GM12878 (cell line): ENCODE data around the gene CDC14B. TPM values are rescaled to one million over a fixed set of nuclear protein-coding genes. Genes with fewer than 3 reads are reported as not detected.

Source experiments
- ATAC-seq: fragments of 200-7000 bp; cut with Tn5 transposase; 3 replicates; pipeline ENCODE4 v1.9.1; 2020; ENCODE audit warnings: mild to moderate bottlenecking, moderate library complexity
- BruUV-seq: library from RNA; stranded (reverse); fragments of 400-500 nt; replicated peaks from 2 replicates; lab custom pipeline; 2021; lab: Mats Ljungman, UMichigan
- CTCF ChIA-PET: fragments of 300-600 bp; sonication (Branson Sonifier 250); formaldehyde crosslinking; extraction: SDS; loops from one replicate; lab custom pipeline; 2021; ENCODE audit warnings: inconsistent platforms; lab: Yijun Ruan, JAX
- POLR2A ChIA-PET: fragments of 350-600 bp; formaldehyde crosslinking; extraction: SDS; loops from one replicate; lab custom pipeline; 2021; ENCODE audit warnings: inconsistent platforms; lab: Charles Lee
- RAD21 ChIA-PET: fragments of 300-600 bp; sonication (Branson Sonifier 250); formaldehyde crosslinking; loops from one replicate; lab custom pipeline; 2023; ENCODE audit warnings: antibody characterized with exemption; ENCODE audit not compliant: unreplicated experiment; lab: Charles Lee
- SMC1A ChIA-PET: fragments of 300-600 bp; sonication (Branson Sonifier 250); formaldehyde crosslinking; loops from one replicate; lab custom pipeline; 2023; ENCODE audit not compliant: unreplicated experiment, uncharacterized antibody; lab: Charles Lee
- DNase-seq: peaks from one replicate; pipeline ENCODE4 v3.0.0-alpha.2; 2011; ENCODE audit warnings: low read depth, low spot score
- FAIRE-seq: peaks from 3 replicates; lab custom pipeline; 2011; peaks lifted over from hg19 to GRCh38; lab: Jason Lieb, UNC
- H2AFZ ChIP-seq: 2 replicates; pipeline ENCODE4 v1.6.0; 2011; ENCODE audit warnings: low read depth, low read length, control low read depth; ENCODE audit not compliant: control insufficient read depth
- H3K27ac ChIP-seq: 2 replicates; pipeline ENCODE4 v1.5.1; 2011; ENCODE audit warnings: control low read depth; ENCODE audit not compliant: control insufficient read depth, insufficient read depth
- H3K27me3 ChIP-seq, 2 experiments: replicated peaks in 1 of 2; 2 replicates each; pipeline versions ENCODE4 v1.6.0 to v1.6.1; 2011; ENCODE audit warnings: low read length in 1 of 2; ENCODE audit not compliant: control insufficient read depth in 2 of 2, insufficient read depth in 2 of 2
- H3K36me3 ChIP-seq, 2 experiments: 2 replicates each; pipeline ENCODE4 v1.5.1; 2011; ENCODE audit warnings: low read length in 1 of 2; ENCODE audit not compliant: control insufficient read depth in 2 of 2, insufficient read depth in 2 of 2
- H3K4me1 ChIP-seq: 2 replicates; pipeline ENCODE4 v1.6.1; 2011; ENCODE audit warnings: mild to moderate bottlenecking, low read length, moderate library complexity, mixed read lengths; ENCODE audit not compliant: control insufficient read depth, insufficient read depth
- H3K4me2 ChIP-seq: 2 replicates; pipeline ENCODE4 v1.6.0; 2011; ENCODE audit warnings: control low read depth; ENCODE audit not compliant: control insufficient read depth, insufficient read depth
- H3K4me3 ChIP-seq: fragments of 200-600 bp; sonication (generic); 2 replicates; pipeline ENCODE4 v1.5.1; 2016
- H3K79me2 ChIP-seq: 2 replicates; pipeline ENCODE4 v1.6.0; 2011; ENCODE audit warnings: low read length; ENCODE audit not compliant: control insufficient read depth, insufficient read depth
- H3K9ac ChIP-seq: 2 replicates; pipeline ENCODE4 v1.8.0; 2011; ENCODE audit warnings: low read length, control low read depth, mixed read lengths; ENCODE audit not compliant: control insufficient read depth, insufficient read depth
- H3K9me3 ChIP-seq: replicated peaks from 3 replicates; pipeline ENCODE4 v1.5.1; 2011; ENCODE audit warnings: mild to moderate bottlenecking, low read length; ENCODE audit not compliant: control insufficient read depth, insufficient read depth
- H4K20me1 ChIP-seq: 2 replicates; pipeline ENCODE4 v1.6.0; 2011; ENCODE audit not compliant: control insufficient read depth, insufficient read depth
- ATF3 ChIP-seq: IDR thresholded peaks from 2 replicates; pipeline ENCODE4 v1.6.1; 2011; ENCODE audit warnings: low read depth, mild to moderate bottlenecking, low read length, moderate library complexity, borderline replicate concordance; ENCODE audit errors: extremely low read depth
- BMI1 ChIP-seq: fragments of 450-650 bp; IDR thresholded peaks from 2 replicates; pipeline ENCODE4 v1.6.1; 2016; ENCODE audit warnings: mild to moderate bottlenecking, moderate library complexity, borderline replicate concordance
- BRCA1 ChIP-seq: IDR thresholded peaks from 2 replicates; pipeline ENCODE4 v1.6.1; 2011; ENCODE audit warnings: low read depth, low read length, improper control_type of control experiment
- CTCF ChIP-seq, 3 experiments: IDR thresholded peaks in 2 of 3; conservative IDR thresholded peaks in 1 of 3; 2 replicates each; pipeline ENCODE4 v1.5.1; 2011; ENCODE audit warnings: low read depth in 3 of 3, low read length in 3 of 3, mild to moderate bottlenecking in 3 of 3, control low read depth in 2 of 3, moderate library complexity in 2 of 3, inconsistent platforms in 1 of 3, mixed read lengths in 1 of 3; ENCODE audit not compliant: control insufficient read depth in 2 of 3, insufficient read depth in 1 of 3; ENCODE audit errors: extremely low read depth in 1 of 3
- DPF2 ChIP-seq: fragments of 450-650 bp; IDR thresholded peaks from 2 replicates; pipeline ENCODE4 v1.6.1; 2017; ENCODE audit warnings: mild to moderate bottlenecking
- E2F8 ChIP-seq: fragments of 450-650 bp; IDR thresholded peaks from 2 replicates; pipeline ENCODE4 v1.6.1; 2018; ENCODE audit warnings: mild to moderate bottlenecking, low read depth, moderate library complexity; ENCODE audit not compliant: partially characterized antibody
- MLLT1 ChIP-seq: fragments of 450-650 bp; IDR thresholded peaks from 2 replicates; pipeline ENCODE4 v1.6.1; 2016; ENCODE audit warnings: mild to moderate bottlenecking
- MTA3 ChIP-seq: IDR thresholded peaks from 2 replicates; pipeline ENCODE4 v1.6.1; 2012; ENCODE audit warnings: low read length, inconsistent platforms, borderline replicate concordance
- NRF1 ChIP-seq: conservative IDR thresholded peaks from 2 replicates; pipeline ENCODE4 v1.6.1; 2011; ENCODE audit warnings: mild to moderate bottlenecking, low read depth, low read length, improper control_type of control experiment
- PBX3 ChIP-seq: IDR thresholded peaks from 2 replicates; pipeline ENCODE4 v1.6.1; 2011; ENCODE audit warnings: mild to moderate bottlenecking, low read depth, low read length, moderate library complexity; ENCODE audit not compliant: insufficient replicate concordance
- RB1 ChIP-seq: fragments of 450-650 bp; formaldehyde crosslinking; IDR thresholded peaks from 2 replicates; pipeline ENCODE4 v1.6.1; 2017; ENCODE audit warnings: mild to moderate bottlenecking, borderline replicate concordance
- RFX5 ChIP-seq: IDR thresholded peaks from 2 replicates; pipeline ENCODE4 v1.6.1; 2011; ENCODE audit warnings: low read depth, low read length, improper control_type of control experiment
- SMAD1 ChIP-seq: fragments of 450-650 bp; IDR thresholded peaks from 2 replicates; pipeline ENCODE4 v1.6.1; 2018; ENCODE audit warnings: mild to moderate bottlenecking, low read depth; ENCODE audit not compliant: partially characterized antibody
- STAT3 ChIP-seq: IDR thresholded peaks from 2 replicates; pipeline ENCODE4 v1.6.1; 2011; ENCODE audit warnings: low read depth, low read length, improper control_type of control experiment
- TBL1XR1 ChIP-seq: IDR thresholded peaks from 2 replicates; pipeline ENCODE4 v1.6.1; 2012; ENCODE audit warnings: low read depth, low read length, improper control_type of control experiment
- TCF3 ChIP-seq: IDR thresholded peaks from 2 replicates; pipeline ENCODE4 v1.6.1; 2012; ENCODE audit warnings: low read depth, mild to moderate bottlenecking, low read length, borderline replicate concordance; ENCODE audit not compliant: insufficient read depth
- ZNF622 ChIP-seq: fragments of 450-650 bp; IDR thresholded peaks from 2 replicates; pipeline ENCODE4 v1.6.1; 2017; ENCODE audit warnings: mild to moderate bottlenecking, inconsistent platforms
- WGBS: methylation state at CpG from one replicate; pipeline ENCODE4 v1.1.6; 2016; ENCODE audit warnings: low lambda C conversion rate; ENCODE audit not compliant: insufficient replicate concordance, insufficient coverage; ENCODE audit errors: missing lambda C conversion rate; 5-methylcytosine and 5-hydroxymethylcytosine counted together
- in situ Hi-C: fragments of 300-500 bp; cut with MboI; formaldehyde crosslinking; loops from 9 replicates; pipeline ENCODE4 v1.14.3; 2018; ENCODE audit warnings: mixed read lengths
- intact Hi-C: fragments of 100-400 bp; cut with micrococcal nuclease; formaldehyde crosslinking; loops from one replicate; pipeline ENCODE4 v1.14.2; 2022; ENCODE audit not compliant: unreplicated experiment
- polyA plus RNA-seq, 11 experiments: library from polyadenylated mRNA; depleted of rRNA in 4 of 11; unstranded in 6 of 11; stranded (reverse) in 5 of 11; fragments of >200 nt; fragmentation: Nextera tagmentation in 4 of 11; fragmentation: Illumina TruSeq in 1 of 11; extraction: Ambion mirVana in 4 of 11; extraction: Trizol in 1 of 11; gene quantifications; 1 replicate in 1 of 11; 2 replicates in 10 of 11; pipeline versions ENCODE4 v1.2.1 to v1.2.3, GENCODE V29; 2011 to 2016; ENCODE audit warnings: inconsistent platforms in 2 of 11, missing spikeins in 2 of 11, low read depth in 1 of 11
- total RNA-seq, 4 experiments: library from RNA; depleted of rRNA in 3 of 4; stranded (reverse); fragments of >200 nt in 3 of 4; fragmentation: Illumina TruSeq in 1 of 4; extraction: Trizol in 1 of 4; gene quantifications; 2 replicates each; pipeline versions ENCODE4 v1.2.1 to v1.2.3, GENCODE V29; 2013 to 2021

Gene CDC14B
- total and polyA plus RNA-seq, 10 of the 15 experiments (the other 5 are each of a cell fraction or from before 2014, with no cell fraction given), result 3.7 to 11.7 (median 6.2) TPM

GRCh38 chr9:96611302-96611701 lies 8.3 kb downstream of the CDC14B start:
- no TSS peak for BruUV-seq
- FAIRE-seq (no peak), DNase-seq (no peak), ATAC-seq (no peak)
- ChIA-PET CTCF (interaction anchor here (0.8 to 0.9 kb wide), 2 partner anchors 170 to 285 kb away, joined by 3 read pairs; no protein-coding TSS in a partner anchor), SMC1A (interaction anchor here (0.7 kb wide), 1 partner anchor 38 kb away, joined by 3 read pairs; no protein-coding TSS in a partner anchor), POLR2A (no interaction called here), RAD21 (interaction anchor here (0.6 to 0.7 kb wide), 2 partner anchors 35 to 159 kb away, joined by 3 to 4 read pairs; no protein-coding TSS in a partner anchor)
- no peaks in the 10 kb centered on the region for H3K9me3 ChIP-seq
- no peak overlapping the region for H3K4me3 ChIP-seq
- no peak overlapping the region for H2AFZ ChIP-seq
- no peaks in the 10 kb centered on the region for H3K36me3 ChIP-seq
- H3K9ac ChIP-seq, result no peak overlapping the region
- WGBS, result 48% methylated on average over 3 of the region's 3 CpGs
- no peaks in the 10 kb centered on the region for H3K4me1 ChIP-seq
- H3K27ac ChIP-seq, result no peak overlapping the region
- intact Hi-C loops, result no loop called here
- peaks cover 0 to 2% of the 10 kb centered on the region in 2 experiments; a peak in 2 of 4 replicates for H3K27me3 ChIP-seq
- no peaks in the 10 kb centered on the region for H4K20me1 ChIP-seq
- in situ Hi-C loops, result no loop called here
- no peaks in the 10 kb centered on the region for H3K79me2 ChIP-seq
- H3K4me2 ChIP-seq, result no peak overlapping the region
- TF ChIP-seq ATF3, result no peak
- TF ChIP-seq BRCA1, result no peak
- no peak for TF ChIP-seq ZNF622
- no peak for TF ChIP-seq STAT3
- TF ChIP-seq CTCF (IDR thresholded peaks at IDR 0.05 in 2 of 3, conservative IDR thresholded peaks at IDR 0.05 in 1 of 3; ENCODE audit: control insufficient read depth in 2 of 3, extremely low read depth in 1 of 3, insufficient read depth in 1 of 3, low read depth in 3 of 3, low read length in 3 of 3), result no peak
- no peak for TF ChIP-seq SMAD1
- TF ChIP-seq DPF2, result no peak
- no peak for TF ChIP-seq RB1
- no peak for TF ChIP-seq RFX5
- no peak for TF ChIP-seq TCF3
- TF ChIP-seq MLLT1, result no peak
- no peak for TF ChIP-seq MTA3
- no peak for TF ChIP-seq NRF1
- TF ChIP-seq PBX3, result no peak
- no peak for TF ChIP-seq E2F8
- TF ChIP-seq TBL1XR1, result no peak
- no peak for TF ChIP-seq BMI1
